HG02938 (cell line): ENCODE data around the gene ABCG1.

Source experiments
- ATAC-seq: cut with Tn5 transposase; IDR thresholded peaks from one replicate; pipeline ENCODE4 v1.9.1; 2021; ENCODE audit warnings: mild to moderate bottlenecking, moderate library complexity; ENCODE audit not compliant: unreplicated experiment

ABCG1 gene

GRCh38 chr21:42191696-42192595, 27.0 kb upstream of the ABCG1 start:
- no peak for ATAC-seq

GRCh38 chr21:42193131-42193671, 25.7 kb upstream of the ABCG1 start:
- no peak for ATAC-seq

- no peak for ATAC-seq
Measured at GRCh38 chr21:42193721-42194120, 25.2 kb upstream of the ABCG1 start.

GRCh38 chr21:42194863-42195262, 24.1 kb upstream of the ABCG1 start:
- ATAC-seq: no peak

- ATAC-seq: no peak
Measured at GRCh38 chr21:42195378-42196031, 23.4 kb upstream of the ABCG1 start.

GRCh38 chr21:42198929-42199867, 19.7 kb upstream of the ABCG1 start:
- no peak for ATAC-seq

GRCh38 chr21:42199868-42200463, 19.0 kb upstream of the ABCG1 start:
- ATAC-seq: no peak

- ATAC-seq: no peak
Measured at GRCh38 chr21:42200906-42201614, 17.9 kb upstream of the ABCG1 start.

- no peak for ATAC-seq
Measured at GRCh38 chr21:42201615-42202161, 17.3 kb upstream of the ABCG1 start.

GRCh38 chr21:42202321-42202720, 16.6 kb upstream of the ABCG1 start:
- no peak for ATAC-seq

- no peak for ATAC-seq
Measured at GRCh38 chr21:42203321-42203720, 15.6 kb upstream of the ABCG1 start.

- ATAC-seq: no peak
Measured at GRCh38 chr21:42203936-42204335, 15.0 kb upstream of the ABCG1 start.

GRCh38 chr21:42207426-42207825, 11.5 kb upstream of the ABCG1 start:
- no peak for ATAC-seq

GRCh38 chr21:42208036-42208435, 10.9 kb upstream of the ABCG1 start:
- no peak for ATAC-seq

GRCh38 chr21:42208801-42209490, 10.0 kb upstream of the ABCG1 start:
- ATAC-seq: no peak

GRCh38 chr21:42209801-42210479, 9.0 kb upstream of the ABCG1 start:
- no peak for ATAC-seq

GRCh38 chr21:42212266-42212665, 6.7 kb upstream of the ABCG1 start:
- no peak for ATAC-seq

GRCh38 chr21:42213082-42213774, 5.7 kb upstream of the ABCG1 start:
- ATAC-seq: no peak
